Mammary epithelial cell (primary cell): Measurements from ENCODE around the gene GALR3.

Experiments
- EZH2 ChIP-seq: IDR thresholded peaks from 2 replicates; pipeline ENCODE4 v1.6.1; 2012; ENCODE audit warnings: low read length, inconsistent platforms, borderline replicate concordance
- TF ChIP-seq, protein P1 (sequence below), 2 donors: IDR thresholded peaks in 1 of 2; conservative IDR thresholded peaks in 1 of 2; 2 replicates each; pipeline ENCODE4 v1.5.1; 2011 to 2012; ENCODE audit warnings: inconsistent platforms in 2 of 2, low read length in 2 of 2, mild to moderate bottlenecking in 2 of 2, control low read depth in 1 of 2, low read depth in 1 of 2; ENCODE audit not compliant: insufficient read depth in 1 of 2; ENCODE audit errors: extremely low read depth in 1 of 2

DNA sequence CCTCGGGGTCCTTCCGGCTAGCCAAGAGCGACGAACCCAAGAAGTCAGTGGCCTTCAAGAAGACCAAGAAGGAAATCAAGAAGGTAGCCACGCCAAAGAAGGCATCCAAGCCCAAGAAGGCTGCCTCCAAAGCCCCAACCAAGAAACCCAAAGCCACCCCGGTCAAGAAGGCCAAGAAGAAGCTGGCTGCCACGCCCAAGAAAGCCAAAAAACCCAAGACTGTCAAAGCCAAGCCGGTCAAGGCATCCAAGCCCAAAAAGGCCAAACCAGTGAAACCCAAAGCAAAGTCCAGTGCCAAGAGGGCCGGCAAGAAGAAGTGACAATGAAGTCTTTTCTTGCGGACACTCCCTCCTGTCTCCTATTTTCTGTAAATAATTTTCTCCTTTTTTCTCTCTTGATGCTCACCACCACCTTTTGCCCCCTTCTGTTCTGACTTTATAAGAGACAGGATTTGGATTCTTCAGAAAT lies 17.3 kb upstream of the GALR3 start:
- TF ChIP-seq, protein P1, sequence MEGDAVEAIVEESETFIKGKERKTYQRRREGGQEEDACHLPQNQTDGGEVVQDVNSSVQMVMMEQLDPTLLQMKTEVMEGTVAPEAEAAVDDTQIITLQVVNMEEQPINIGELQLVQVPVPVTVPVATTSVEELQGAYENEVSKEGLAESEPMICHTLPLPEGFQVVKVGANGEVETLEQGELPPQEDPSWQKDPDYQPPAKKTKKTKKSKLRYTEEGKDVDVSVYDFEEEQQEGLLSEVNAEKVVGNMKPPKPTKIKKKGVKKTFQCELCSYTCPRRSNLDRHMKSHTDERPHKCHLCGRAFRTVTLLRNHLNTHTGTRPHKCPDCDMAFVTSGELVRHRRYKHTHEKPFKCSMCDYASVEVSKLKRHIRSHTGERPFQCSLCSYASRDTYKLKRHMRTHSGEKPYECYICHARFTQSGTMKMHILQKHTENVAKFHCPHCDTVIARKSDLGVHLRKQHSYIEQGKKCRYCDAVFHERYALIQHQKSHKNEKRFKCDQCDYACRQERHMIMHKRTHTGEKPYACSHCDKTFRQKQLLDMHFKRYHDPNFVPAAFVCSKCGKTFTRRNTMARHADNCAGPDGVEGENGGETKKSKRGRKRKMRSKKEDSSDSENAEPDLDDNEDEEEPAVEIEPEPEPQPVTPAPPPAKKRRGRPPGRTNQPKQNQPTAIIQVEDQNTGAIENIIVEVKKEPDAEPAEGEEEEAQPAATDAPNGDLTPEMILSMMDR (conservative IDR thresholded peaks at IDR 0.05 in 1 of 2, IDR thresholded peaks at IDR 0.05 in 1 of 2; ENCODE audit: extremely low read depth in 1 of 2, insufficient read depth in 1 of 2, low read depth in 1 of 2, low read length in 2 of 2), result no peak
- no peak for TF ChIP-seq EZH2
